Measurements from ENCODE around the gene LIPN.
"Not testable (repeated sequence)": the region's sequence is repeated elsewhere in the genome, so short reads cannot be mapped to it uniquely, and the experiment has no call there.

LIPN gene

GRCh38 chr10:88759366-88760101 lies at the start of gene LIPN:
Gene LIPN (plus strand): TSS chr10:88760020. CDS start chr10:88761406, 1,386 bp downstream.
- DNase-seq (ENCODE audit: low read depth) = no peak

GRCh38 chr10:88715517-88715916 lies 44.3 kb upstream of the LIPN start:
- no peak for DNase-seq (ENCODE audit: low read depth)

- DNase-seq (ENCODE audit: low read depth) = no peak
Measured at GRCh38 chr10:88721392-88721791, 38.4 kb upstream of the LIPN start.

GRCh38 chr10:88725798-88726197 lies 34.0 kb upstream of the LIPN start:
- no peak for DNase-seq (ENCODE audit: low read depth)

- DNase-seq (ENCODE audit: low read depth) = peak; percentile 13
Measured at GRCh38 chr10:88728107-88728763, 31.6 kb upstream of the LIPN start.

GRCh38 chr10:88730864-88731263 lies 29.0 kb upstream of the LIPN start:
- no peak for DNase-seq (ENCODE audit: low read depth)

- no peak for DNase-seq (ENCODE audit: low read depth)
Measured at GRCh38 chr10:88731296-88731695, 28.5 kb upstream of the LIPN start.

GRCh38 chr10:88733215-88733614 lies 26.6 kb upstream of the LIPN start:
- DNase-seq (ENCODE audit: low read depth) = no peak

GRCh38 chr10:88735661-88736060 lies 24.2 kb upstream of the LIPN start:
- DNase-seq (ENCODE audit: low read depth) = peak; percentile 64

- not testable (repeated sequence) for DNase-seq (ENCODE audit: low read depth)
Measured at GRCh38 chr10:88741921-88742320, 17.9 kb upstream of the LIPN start.

- no peak for DNase-seq (ENCODE audit: low read depth)
Measured at GRCh38 chr10:88742448-88742847, 17.4 kb upstream of the LIPN start.

GRCh38 chr10:88744002-88744401 lies 15.8 kb upstream of the LIPN start:
- no peak for DNase-seq (ENCODE audit: low read depth)

GRCh38 chr10:88745633-88746032 lies 14.2 kb upstream of the LIPN start:
- no peak for DNase-seq (ENCODE audit: low read depth)

- DNase-seq (ENCODE audit: low read depth) = peak; percentile 40
Measured at GRCh38 chr10:88754287-88754686, 5.5 kb upstream of the LIPN start.

- DNase-seq (ENCODE audit: low read depth) = no peak
Measured at GRCh38 chr10:88755753-88756152, 4.1 kb upstream of the LIPN start.

- no peak for DNase-seq (ENCODE audit: low read depth)
Measured at GRCh38 chr10:88756660-88757059, 3.2 kb upstream of the LIPN start.

GRCh38 chr10:88762906-88763305 lies 3.1 kb downstream of the LIPN start:
- no peak for DNase-seq (ENCODE audit: low read depth)

GRCh38 chr10:88763441-88763840 lies 3.6 kb downstream of the LIPN start:
- no peak for DNase-seq (ENCODE audit: low read depth)

GRCh38 chr10:88764110-88764509 lies 4.3 kb downstream of the LIPN start:
- no peak for DNase-seq (ENCODE audit: low read depth)

GRCh38 chr10:88765816-88766215 lies 6.0 kb downstream of the LIPN start:
- DNase-seq (ENCODE audit: low read depth) = no peak

GRCh38 chr10:88769384-88769783 lies 9.6 kb downstream of the LIPN start:
- no peak for DNase-seq (ENCODE audit: low read depth)

- no peak for DNase-seq (ENCODE audit: low read depth)
Measured at GRCh38 chr10:88781206-88781605, 21.4 kb downstream of the LIPN start.

- no peak for DNase-seq (ENCODE audit: low read depth)
Measured at GRCh38 chr10:88782222-88782621, 22.4 kb downstream of the LIPN start.

GRCh38 chr10:88783724-88784123 lies 23.9 kb downstream of the LIPN start:
- peak; percentile 32 for DNase-seq (ENCODE audit: low read depth)
